Measurements from ENCODE around the gene RPLP1.
A peak's percentile ranks its signal among the peaks of the same experiment; 100 is the strongest.

Gene RPLP1

DNA sequence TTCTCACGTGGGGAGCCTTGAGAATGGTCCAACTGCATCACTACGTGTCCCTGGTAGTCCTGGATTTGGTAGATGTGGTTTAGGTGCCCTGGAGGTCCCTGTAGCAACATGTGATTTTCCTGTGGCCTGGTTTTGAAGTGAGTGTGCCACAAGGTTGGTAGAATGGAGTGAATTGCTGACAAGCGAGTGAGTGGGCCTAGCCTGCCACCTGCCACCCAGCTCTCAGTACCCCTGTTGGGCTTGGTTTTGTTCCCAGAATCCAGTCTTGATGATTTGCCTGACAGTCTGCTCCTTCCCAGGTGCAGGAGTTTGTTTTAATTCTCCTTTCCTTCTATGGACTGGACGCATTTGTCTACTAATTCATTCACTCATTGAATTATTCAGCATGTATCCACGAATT, 19.4 kb downstream of the RPLP1 start:
- DNase-seq: no peak

DNA sequence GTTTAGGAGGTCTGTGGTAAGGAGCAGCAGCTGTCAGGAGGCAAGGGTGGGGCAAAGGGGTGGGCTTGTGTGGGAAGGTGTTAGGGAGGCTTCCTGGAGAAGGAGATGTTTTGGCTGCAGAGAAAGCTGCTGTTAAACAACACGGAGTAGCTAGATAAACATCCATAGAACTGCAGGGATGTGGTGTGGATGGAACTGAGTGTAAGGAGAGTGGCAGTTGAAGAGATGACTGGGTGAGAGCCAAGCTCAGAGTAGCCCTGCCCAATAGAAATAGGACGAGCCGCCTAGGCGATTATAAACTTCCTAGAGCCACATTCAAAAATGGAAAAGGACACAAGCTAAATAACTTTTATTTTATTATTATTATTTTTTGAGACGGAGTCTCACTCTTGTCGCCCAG, 19.9 kb downstream of the RPLP1 start:
- no peak for DNase-seq

DNA sequence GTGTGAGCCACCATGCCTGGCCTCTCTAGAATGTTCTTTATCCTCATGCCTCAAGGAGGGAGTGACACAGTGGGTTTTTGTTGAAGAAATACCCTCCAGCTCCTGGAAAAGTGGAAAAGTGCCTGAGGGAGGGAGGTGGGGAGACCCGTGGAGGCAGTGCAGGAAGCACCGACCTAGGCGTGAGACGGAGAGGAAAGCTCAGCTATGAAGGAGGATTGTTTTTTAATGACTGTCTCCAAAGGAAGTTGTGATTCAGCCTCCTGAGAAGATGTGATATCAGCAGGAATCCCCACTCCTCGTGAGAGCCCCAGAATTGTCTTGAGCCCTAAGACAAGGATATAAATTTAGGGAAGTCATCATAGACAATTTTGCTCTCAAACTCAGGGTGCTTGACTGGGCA, 21.7 kb downstream of the RPLP1 start:
- DNase-seq: no peak

DNA sequence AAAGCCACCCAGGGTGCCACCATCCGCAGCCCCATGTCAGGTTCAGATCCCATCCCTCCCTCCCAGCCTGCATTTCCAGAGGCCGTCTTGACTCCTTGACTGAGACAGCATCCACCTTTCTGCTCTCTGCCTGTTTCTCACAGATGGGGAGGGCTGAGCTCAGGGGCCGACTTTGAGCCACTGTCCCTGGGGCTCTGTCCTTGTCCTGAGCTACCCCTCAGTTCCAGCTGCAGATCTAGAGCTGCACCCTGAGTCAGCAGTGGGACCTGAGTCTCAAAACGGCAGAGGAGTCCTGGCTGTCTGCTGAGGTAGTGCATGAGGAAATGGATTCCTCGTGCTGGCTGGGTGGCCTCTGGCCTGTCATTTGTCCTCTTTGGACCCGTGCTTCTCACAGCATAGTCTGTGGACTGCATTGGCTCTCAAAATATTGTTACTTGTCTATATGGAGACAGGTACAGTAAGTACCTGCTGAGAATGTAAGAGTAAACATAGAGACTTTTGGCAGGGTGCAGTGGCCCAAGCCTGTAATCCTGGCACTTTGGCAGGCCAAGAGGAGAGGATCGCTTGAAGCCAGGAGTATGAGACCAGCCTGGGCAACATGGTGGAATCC, 22.3 kb downstream of the RPLP1 start:
- DNase-seq: no peak

DNA sequence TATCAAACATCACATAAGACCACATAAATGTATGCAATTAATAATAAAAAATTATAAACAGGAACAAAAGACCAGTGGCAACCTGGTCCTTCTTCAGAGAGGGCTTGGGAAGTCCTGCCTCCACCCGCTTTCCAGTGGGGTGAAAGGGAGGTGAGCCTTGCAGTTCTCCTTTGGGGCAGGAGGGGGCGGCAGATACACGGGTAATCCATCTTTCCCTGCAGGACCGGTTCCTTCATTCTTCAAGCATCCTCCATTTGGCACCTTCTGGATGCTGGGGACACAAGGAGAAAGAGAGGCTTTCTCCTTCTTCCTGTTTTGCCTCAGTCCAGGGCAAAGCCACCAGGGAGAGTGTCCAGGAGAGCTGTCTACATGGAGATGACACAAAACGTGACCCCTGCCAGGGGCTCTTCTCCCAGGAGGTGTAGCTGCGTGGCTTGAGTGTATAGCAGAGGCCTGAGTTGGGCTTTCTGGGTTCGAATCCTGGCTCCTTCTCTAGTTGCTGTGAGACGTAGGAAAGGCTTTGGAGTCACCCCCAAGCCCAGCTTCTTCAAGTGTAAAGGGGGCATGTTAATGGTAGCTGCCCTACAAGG, 23.2 kb downstream of the RPLP1 start:
- DNase-seq: peak; percentile 21 to 61 (median 36)

DNA sequence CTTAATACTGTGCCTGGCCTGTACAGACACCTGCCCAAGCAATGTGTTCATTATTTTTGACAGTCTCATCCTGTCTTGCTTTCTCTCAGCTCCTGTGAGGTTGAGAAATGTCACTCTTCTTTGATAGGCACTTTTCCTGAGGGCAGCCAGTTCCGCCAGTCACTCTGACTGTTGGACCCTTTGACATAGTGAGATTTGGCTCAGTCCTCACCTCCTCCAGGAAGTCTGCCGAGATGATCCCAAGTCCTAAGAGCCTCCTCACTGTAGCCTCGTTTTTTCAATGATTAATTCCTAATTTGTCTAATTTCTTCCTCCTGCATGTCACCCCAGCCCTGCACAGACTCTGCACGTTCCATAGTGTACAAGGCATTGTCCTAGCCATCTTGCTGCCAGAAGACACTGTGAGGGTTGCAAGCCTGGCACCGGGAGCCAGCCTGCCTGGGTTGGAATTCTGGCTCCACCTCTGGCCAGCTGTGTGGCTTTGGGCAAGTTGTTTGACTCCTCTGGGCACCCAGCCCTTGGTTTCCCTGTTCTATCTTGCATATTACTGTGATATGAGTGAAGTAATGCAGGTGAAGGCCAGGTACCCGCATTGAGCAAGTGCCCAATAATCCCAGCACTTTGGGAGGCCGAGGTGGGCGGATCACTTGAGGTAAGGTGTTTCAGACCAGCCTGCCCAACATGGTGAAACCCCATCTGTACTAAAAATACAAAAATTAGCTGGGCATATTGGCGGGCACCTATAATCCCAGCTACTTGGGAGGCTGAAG, 24.3 kb downstream of the RPLP1 start:
- no peak for DNase-seq

DNA sequence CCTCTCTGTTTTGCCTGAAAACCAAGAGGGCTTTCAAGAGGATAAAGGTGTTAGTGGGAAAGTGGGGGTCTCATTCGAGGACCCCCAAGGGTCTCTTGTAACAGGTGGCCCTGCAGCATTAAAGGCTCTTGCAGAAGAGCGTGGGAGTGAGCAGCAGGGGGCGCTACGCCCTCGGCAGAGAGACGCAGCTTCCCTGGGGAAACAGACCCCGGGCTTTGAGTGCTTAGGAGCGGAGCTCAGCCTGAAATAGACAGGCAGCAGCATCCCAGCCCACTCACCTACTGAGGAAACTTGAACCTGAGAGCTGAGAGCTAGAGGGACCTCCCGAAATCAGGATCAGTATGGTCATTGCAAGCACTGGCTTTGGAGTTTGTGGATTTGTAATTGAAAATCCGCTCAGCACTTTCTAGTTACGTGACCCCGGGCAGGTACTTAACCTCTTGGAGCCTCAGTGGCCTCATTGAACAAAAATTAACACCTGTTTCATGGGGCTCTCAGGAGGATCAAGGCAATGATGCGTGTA, 25.7 kb downstream of the RPLP1 start:
- peak in 1 of 4 experiments; percentile 10 for DNase-seq

DNA sequence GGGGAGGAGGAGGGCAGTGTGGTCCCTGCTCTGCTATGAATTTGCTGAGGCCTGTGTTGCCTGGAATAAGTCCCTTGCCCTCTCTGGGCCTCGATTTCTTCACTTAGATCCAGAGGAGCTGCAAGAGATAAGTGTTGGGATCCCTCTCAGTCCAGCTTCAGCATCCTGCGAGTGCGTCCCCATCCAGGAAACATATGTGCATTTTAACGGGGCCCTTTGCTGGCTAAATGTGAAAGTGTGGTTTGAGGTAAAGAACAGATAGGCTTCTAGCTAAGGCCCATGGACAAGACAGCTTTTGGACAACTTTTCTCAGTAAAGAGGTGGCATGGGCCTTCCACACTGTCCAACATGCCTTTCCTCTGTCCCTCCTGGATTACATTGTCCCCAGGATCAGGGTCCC, 26.5 kb downstream of the RPLP1 start:
- DNase-seq: no peak

DNA sequence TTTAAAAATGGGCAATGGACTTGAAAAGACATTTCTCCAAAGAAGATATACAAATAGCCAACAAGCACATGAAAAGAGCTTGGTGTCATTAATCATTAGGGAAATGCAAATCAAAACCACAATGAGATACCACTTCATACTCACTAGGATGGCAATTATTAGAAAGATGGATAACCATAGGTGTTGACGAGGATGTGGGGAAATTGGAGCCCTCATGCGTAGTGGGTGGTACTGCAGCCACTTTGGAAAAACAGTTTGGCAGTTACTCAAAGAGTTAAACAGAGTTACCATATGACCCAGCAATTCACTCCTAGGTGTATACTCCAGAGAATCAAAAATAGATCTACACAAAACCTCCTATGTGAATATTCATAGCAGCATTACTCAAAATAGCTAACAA, 27.4 kb downstream of the RPLP1 start:
- DNase-seq: no peak

DNA sequence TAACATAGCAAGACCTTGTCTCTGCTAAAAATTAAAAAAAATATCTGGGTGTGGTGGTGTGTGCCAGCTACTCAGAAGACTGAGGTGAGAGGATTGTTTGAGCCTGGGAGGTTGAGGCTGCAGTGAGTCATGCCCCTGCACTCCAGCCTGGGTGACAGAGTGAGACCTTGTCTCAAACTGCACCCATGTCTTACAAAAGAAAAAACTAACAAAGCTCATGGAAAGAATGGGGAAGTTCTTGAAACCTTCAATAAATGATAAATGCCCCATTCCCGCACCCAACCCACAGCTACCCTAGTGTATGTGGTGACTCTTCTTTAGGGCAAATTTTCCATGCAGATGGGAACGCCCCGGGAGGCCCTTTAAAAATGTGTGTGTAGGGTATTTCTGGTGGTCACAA, 28.3 kb downstream of the RPLP1 start:
- DNase-seq: no peak

DNA sequence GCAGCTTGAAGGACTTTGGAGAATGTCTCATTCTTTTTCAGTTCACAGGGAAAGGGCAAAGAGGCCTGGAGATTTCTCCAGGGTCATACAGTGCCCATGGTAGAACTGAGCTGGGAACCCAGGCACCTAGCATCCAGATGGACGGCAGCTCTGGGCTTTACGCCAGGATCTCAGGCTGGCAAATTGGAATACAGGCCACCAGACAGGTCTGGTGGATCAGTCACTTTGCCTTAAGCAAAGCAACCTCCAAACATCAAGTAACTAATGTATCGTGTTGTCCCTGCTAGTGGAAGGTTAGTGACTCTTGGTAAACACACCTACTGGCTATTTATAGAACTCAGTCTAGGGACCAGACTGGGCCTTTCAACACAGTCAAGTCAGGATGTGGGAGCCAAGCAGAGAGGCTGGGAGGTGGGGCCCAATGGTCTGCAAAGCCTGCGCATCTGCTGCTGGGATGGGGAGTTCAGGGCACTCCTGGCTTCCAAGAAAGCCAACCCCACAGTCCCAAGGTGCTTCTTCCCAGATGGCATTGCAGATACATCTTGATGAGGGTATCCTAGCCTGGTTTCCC, 30.2 kb downstream of the RPLP1 start:
- no peak for DNase-seq

DNA sequence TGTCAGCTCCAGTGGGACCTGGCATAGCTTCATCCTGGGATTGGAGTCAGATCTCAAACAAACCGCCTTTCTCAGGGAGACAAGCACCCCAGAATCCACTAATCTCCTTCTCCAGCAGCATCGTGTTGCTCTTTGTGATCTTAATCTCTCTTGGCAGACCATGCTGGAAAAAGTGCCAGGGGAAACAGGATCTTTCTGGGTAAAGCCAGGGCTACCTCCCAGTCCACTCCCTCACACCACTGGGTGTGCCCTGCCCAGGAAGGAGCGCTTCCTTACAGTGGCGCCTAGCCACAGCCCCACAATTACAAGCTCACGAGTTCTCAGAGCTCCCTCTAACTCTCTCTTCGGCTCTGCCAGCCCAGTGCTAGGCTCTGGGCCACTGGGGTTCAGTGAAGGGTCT, 32.2 kb downstream of the RPLP1 start:
- no peak for DNase-seq

DNA sequence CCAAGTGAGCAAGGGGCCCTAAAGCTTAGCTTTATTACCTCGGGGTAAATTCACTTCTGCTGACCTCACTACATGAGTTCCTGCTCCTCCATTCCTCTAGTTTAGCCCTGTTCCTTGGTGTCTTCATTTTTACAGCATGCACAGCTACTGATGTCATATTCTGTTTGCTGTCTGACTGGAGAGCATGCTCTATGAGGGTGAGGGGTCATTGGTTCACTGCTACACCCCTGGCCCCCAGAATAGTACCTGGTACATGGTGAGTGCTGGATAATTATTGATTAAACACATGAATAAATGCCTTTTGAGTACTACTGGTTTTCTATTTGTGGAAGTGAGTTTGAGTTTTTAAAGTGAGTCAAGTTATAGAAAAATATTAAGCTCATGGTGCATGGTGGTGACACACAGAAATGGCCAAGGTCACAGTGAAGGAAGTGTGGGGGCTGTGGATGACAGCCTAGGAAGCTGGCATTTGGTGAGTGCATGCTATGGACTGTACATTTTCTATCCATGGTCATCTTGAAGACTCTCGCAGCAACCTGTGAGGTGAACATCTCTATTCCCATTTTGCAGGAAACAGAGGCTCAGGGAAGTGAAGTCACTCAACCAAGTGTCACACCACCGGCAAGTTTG, 34.0 kb downstream of the RPLP1 start:
- no peak for DNase-seq

DNA sequence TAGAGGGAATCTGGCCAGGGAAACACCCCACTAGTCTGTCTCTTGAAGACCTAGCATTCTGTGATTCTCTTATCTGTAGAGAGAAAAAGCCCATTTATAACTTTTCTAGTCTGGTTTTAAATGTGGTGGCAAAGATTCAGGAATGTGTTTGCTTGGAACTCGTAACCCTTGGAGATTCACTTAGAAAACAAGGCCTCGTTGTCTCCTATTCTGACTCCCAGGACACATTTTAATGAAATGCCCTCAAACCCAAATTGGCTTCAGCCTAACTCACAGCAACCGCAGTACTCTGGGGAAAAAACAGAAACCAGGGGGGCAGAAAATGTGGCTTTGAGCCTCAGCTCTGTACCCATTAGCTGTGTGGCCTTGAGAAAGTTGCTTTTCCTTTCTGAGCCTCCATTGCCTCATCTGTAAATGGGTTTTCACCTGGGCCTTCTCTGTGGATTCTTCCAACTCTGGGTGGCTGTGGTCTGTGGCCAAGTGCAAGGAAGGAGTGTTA, 36.5 kb downstream of the RPLP1 start:
- DNase-seq: no peak

DNA sequence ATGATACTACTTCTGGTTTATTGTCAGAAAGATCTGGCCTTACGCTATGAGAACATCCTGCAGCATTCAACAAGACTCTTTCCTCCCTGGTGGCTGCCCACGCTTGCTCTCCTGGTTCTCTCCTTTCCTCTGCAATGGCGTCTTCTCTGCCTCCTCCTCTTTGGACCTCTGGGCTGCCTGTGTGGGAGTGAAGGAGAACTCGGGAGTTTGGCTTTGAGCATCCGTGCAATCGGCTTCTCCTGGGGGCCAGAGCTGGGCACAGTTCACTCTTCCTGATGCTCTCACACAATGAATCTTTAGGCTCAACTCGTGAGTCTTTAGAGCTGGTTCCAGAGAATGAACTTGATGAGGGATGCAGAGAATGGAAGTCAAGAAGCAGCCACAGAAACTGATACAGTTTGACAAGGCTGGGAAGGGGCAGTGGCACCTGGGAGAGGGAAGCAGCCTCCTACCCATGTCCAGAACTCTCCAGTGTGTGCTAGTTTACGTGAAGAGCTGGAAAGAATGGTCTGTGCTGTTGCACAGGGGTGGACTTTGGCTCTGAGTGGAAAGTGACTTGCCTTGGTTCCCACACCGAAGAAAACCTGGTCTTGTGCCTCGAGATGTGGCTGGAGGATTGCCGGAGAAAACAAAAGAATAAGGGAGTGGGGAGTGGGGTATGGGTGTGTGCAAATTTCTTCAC, 37.9 kb downstream of the RPLP1 start:
- DNase-seq: no peak

DNA sequence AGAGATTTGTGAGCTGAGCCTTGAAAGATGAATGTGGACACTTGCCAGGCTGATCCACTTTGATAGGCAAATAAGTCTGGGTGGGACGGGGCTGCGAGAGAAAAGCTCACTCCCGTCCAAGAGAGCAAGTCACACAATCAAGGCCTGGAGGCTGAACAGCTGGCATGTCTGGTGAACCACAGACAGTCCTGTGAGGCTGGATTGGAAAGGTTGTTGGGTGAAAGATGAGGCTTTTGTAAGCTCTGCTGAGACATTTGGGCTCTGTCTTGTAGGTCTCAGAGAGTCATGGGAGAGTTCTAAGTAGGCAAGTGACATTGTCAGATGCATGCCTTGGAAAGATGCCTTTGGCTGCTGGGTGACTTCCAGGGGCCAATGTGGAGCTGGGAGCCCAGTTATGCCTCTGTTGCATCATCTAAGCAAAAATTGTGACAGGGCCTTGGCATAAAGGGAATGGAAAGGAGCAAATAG, 38.5 kb downstream of the RPLP1 start:
- no peak for DNase-seq

DNA sequence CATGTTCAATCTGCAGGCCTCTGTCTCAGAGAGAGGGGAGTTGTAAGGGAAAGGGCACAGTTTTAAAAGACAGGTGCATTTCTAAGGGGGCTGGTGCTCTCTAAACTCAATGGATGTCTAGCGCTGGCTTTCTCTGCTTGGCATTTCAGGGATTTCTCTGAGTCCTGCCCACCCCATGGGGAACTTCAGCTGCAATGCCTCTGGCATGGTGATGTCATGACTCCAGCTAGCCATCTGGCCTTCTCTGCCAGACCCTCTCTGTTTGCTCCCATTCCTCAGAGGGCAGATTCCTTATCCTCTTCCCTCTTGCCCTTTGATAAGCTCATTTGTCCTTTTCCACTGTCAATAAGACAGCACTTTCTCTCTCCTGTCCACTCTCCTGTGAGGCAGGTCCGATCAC, 40.8 kb downstream of the RPLP1 start:
- no peak for DNase-seq

DNA sequence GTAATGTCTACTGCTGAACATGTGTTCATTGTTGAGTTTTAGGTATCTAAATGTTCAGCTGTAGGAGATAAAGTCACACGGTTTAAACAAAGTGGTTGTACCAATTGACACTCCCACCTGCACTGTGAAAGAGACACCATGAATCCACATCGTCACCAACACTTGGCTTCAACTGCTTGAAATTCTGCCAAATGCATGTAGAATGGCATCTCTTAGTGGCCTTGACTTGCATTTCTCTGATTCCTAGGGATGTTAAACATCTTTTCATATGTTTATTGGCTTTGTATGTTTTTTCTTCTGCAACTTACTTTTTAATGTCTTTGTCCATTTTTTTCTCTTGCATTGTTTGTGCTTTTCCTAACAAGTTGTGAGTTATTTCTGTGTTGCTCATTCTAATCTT, 43.4 kb downstream of the RPLP1 start:
- DNase-seq: no peak

DNA sequence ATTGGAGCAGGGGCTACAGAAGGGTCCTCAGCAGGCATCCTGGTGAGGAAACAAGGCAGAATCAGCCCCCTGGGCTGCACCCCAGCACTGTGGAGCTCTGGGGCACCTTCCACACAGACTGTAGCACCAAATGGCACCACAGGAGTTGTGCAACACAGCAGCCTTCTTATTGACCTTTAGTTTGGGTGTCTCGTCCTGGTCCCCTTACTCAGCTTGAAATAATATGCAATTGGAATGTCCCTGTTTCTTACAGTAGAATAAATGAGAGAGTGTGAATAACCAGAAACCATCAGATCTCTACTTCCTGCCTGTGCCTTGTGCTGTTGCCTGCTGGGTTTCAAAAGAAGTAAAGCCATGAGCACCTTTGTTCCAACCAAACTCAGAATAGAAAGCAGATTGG, 44.5 kb downstream of the RPLP1 start:
- no peak for DNase-seq

DNA sequence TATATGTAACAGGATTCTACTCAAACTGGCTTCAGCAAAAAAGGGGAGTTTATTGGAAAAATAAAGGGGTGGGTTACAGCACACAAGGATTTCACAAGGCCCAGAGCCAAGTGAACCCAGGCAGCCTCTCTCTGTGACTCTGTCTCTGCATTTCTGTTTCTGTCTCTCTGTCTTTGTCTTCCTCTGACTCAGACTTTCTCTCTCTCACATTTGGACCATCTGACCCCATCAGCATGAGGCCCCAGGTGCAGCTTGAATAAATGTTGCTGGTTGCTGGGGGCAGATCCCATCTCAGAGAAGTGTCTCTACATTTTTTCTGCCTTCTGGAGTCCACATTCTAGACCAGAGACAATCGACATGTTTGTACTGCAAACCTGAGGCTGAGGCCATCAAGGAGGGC, 45.0 kb downstream of the RPLP1 start:
- no peak for DNase-seq

DNA sequence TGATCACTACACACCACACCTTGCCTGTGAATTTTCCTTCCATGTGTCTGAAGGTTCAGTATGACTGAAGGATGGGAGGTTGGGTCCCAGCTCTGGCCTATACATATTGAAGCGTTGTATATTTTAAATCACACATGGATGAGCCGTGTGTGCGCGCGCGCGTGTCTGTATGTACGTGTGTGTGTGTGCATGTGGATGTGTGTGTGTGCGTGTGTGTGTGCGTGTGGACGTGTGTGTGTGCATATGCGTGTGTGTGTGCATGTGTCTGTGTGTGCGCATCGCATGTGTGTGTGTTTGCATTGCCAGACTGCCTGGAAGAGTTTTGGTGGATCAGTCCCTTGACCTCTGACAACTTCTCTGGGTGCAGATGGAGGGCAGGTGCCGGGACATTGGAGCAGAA, 45.7 kb downstream of the RPLP1 start:
- DNase-seq: no peak

DNA sequence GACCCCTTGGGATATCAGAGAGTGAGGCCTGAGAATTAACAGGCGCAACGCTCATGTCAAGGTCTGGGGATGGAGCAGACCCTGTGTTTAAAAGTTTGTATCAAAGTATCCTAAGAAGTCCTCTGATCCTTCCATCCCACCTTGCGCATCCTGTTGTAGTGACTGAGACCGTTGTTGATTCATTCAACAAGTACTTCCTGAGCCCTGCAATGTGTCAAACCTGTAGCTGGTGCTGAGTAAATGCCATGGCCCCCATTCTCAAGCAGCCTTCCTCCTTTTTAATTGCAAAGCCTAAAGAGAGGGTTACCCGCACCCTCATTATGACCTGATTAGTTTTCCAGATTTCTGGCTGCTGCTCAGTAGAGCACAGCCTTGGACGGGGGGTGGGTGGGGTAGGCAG, 46.4 kb downstream of the RPLP1 start:
- DNase-seq: no peak
